Astrocyte (in vitro differentiated cells and primary cell): ENCODE results near the gene TTC1. TPM values are rescaled to one million over a fixed set of nuclear protein-coding genes. Genes with fewer than 3 reads are reported as not detected.
A peak's percentile ranks its signal among the peaks of the same experiment; 100 is the strongest.

ENCODE experiments used
- DNase-seq: peaks from one replicate; pipeline ENCODE4 v3.0.0-alpha.2; 2010; ENCODE audit warnings: low read depth
- FAIRE-seq: peaks from 2 replicates; lab custom pipeline; 2011; peaks lifted over from hg19 to GRCh38; lab: Jason Lieb, UNC
- H2AFZ ChIP-seq: 2 replicates; pipeline ENCODE4 v1.6.0; 2012; ENCODE audit warnings: low read depth, low read length, inconsistent platforms
- H3K27ac ChIP-seq: 2 replicates; pipeline ENCODE4 v1.5.1; 2011; ENCODE audit warnings: low read depth, low read length, inconsistent platforms
- H3K27me3 ChIP-seq: 2 replicates; pipeline ENCODE4 v1.6.0; 2011; ENCODE audit warnings: low read length, inconsistent platforms; ENCODE audit not compliant: insufficient read depth
- H3K36me3 ChIP-seq: 2 replicates; pipeline ENCODE4 v1.5.1; 2011; ENCODE audit warnings: low read length, inconsistent platforms; ENCODE audit not compliant: insufficient read depth
- H3K4me1 ChIP-seq: 2 replicates; pipeline ENCODE4 v1.5.1; 2011; ENCODE audit warnings: low read length, inconsistent platforms; ENCODE audit not compliant: insufficient read depth
- H3K4me2 ChIP-seq: 2 replicates; pipeline ENCODE4 v1.6.0; 2012; ENCODE audit warnings: low read length, inconsistent platforms
- H3K4me3 ChIP-seq: 2 replicates; pipeline ENCODE4 v1.5.1; 2011; ENCODE audit warnings: low read depth, mild to moderate bottlenecking, low read length, inconsistent platforms; ENCODE audit not compliant: insufficient read depth
- H3K79me2 ChIP-seq: 2 replicates; pipeline ENCODE4 v1.6.0; 2012; ENCODE audit warnings: mild to moderate bottlenecking, low read length, inconsistent platforms; ENCODE audit not compliant: insufficient read depth
- H3K9ac ChIP-seq: 2 replicates; pipeline ENCODE4 v1.6.0; 2012; ENCODE audit warnings: mild to moderate bottlenecking, low read length, inconsistent platforms
- H3K9me3 ChIP-seq: 2 replicates; pipeline ENCODE4 v1.5.1; 2012; ENCODE audit warnings: low read depth, mild to moderate bottlenecking, low read length, inconsistent platforms; ENCODE audit not compliant: insufficient read depth
- H4K20me1 ChIP-seq: 2 replicates; pipeline ENCODE4 v1.6.0; 2012; ENCODE audit warnings: low read length, inconsistent platforms; ENCODE audit not compliant: insufficient read depth
- H3K27ac Mint-ChIP-seq: one replicate; pipeline ENCODE4 v1.8.0; 2021; ENCODE audit warnings: mild to moderate bottlenecking, mixed read lengths; ENCODE audit not compliant: unreplicated experiment
- H3K27me3 Mint-ChIP-seq: one replicate; pipeline ENCODE4 v1.8.0; 2021; ENCODE audit warnings: low read depth, mixed read lengths; ENCODE audit not compliant: unreplicated experiment
- H3K36me3 Mint-ChIP-seq: one replicate; pipeline ENCODE4 v1.8.0; 2021; ENCODE audit warnings: low read depth, mixed read lengths; ENCODE audit not compliant: unreplicated experiment
- H3K4me1 Mint-ChIP-seq: one replicate; pipeline ENCODE4 v1.8.0; 2021; ENCODE audit warnings: low read depth, mixed read lengths; ENCODE audit not compliant: unreplicated experiment
- H3K4me3 Mint-ChIP-seq: one replicate; pipeline ENCODE4 v1.8.0; 2021; ENCODE audit warnings: mild to moderate bottlenecking, moderate library complexity, mixed read lengths; ENCODE audit not compliant: unreplicated experiment
- H3K9me3 Mint-ChIP-seq: one replicate; pipeline ENCODE4 v1.8.0; 2021; ENCODE audit warnings: mild to moderate bottlenecking, mixed read lengths; ENCODE audit not compliant: unreplicated experiment
- EZH2 ChIP-seq: IDR thresholded peaks from 2 replicates; pipeline ENCODE4 v1.6.1; 2012; ENCODE audit warnings: mild to moderate bottlenecking, low read length, inconsistent platforms; ENCODE audit not compliant: insufficient read depth
- total RNA-seq: library from RNA; stranded (reverse); gene quantifications from 2 replicates; pipeline ENCODE4 v1.2.1, GENCODE V29; 2021
- TF ChIP-seq, protein P1 (sequence below): IDR thresholded peaks from 2 replicates; pipeline ENCODE4 v1.5.1; 2011; ENCODE audit warnings: low read depth, mild to moderate bottlenecking, inconsistent platforms, low read length, moderate library complexity; ENCODE audit not compliant: insufficient read depth

Gene TTC1
- total RNA-seq, 1 donor from 2014 or later, result 61.2 TPM

DNA sequence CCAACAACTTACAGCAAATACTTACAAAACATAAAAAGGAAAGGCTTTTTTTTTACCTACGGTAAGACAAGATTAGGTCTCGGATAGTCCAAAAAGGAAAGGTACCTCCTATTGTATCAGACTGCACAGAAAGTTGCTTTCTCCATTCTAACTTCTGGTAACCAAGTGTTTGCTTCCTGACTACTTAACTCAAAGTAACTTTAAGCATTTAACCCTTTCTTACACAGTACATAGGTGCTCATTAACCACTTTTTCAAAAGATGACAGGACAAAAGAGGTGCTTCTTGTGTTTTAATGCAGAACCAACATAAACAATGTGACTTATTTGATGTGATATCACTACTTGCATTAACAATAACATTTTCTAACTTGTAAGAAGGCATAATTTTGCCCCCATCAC, 87.2 kb downstream of the TTC1 start:
- H3K4me3 ChIP-seq, result no peak overlapping the region
- H3K36me3 ChIP-seq, result peaks cover 21% of the 10 kb centered on the region
- no peaks in the 10 kb centered on the region for H3K27me3 ChIP-seq
- DNase-seq (no peak), FAIRE-seq (no peak)
- no peaks in the 10 kb centered on the region for H3K4me1 ChIP-seq
- Mint-ChIP-seq H3K27ac (no peak overlapping the region), H3K4me3 (no peak overlapping the region), H3K9me3 (no peaks in the 10 kb centered on the region), H3K27me3 (no peaks in the 10 kb centered on the region), H3K4me1 (peaks cover 5% of the 10 kb centered on the region), H3K36me3 (peaks cover 6% of the 10 kb centered on the region)
- H3K9ac ChIP-seq, result no peak overlapping the region
- H4K20me1 ChIP-seq, result peaks cover 8% of the 10 kb centered on the region
- peaks cover 47% of the 10 kb centered on the region for H3K79me2 ChIP-seq
- TF ChIP-seq, protein P1, sequence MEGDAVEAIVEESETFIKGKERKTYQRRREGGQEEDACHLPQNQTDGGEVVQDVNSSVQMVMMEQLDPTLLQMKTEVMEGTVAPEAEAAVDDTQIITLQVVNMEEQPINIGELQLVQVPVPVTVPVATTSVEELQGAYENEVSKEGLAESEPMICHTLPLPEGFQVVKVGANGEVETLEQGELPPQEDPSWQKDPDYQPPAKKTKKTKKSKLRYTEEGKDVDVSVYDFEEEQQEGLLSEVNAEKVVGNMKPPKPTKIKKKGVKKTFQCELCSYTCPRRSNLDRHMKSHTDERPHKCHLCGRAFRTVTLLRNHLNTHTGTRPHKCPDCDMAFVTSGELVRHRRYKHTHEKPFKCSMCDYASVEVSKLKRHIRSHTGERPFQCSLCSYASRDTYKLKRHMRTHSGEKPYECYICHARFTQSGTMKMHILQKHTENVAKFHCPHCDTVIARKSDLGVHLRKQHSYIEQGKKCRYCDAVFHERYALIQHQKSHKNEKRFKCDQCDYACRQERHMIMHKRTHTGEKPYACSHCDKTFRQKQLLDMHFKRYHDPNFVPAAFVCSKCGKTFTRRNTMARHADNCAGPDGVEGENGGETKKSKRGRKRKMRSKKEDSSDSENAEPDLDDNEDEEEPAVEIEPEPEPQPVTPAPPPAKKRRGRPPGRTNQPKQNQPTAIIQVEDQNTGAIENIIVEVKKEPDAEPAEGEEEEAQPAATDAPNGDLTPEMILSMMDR, result no peak
- TF ChIP-seq EZH2, result no peak
- no peaks in the 10 kb centered on the region for H3K9me3 ChIP-seq
- no peak overlapping the region for H2AFZ ChIP-seq
- no peak overlapping the region for H3K27ac ChIP-seq
- no peak overlapping the region for H3K4me2 ChIP-seq

DNA sequence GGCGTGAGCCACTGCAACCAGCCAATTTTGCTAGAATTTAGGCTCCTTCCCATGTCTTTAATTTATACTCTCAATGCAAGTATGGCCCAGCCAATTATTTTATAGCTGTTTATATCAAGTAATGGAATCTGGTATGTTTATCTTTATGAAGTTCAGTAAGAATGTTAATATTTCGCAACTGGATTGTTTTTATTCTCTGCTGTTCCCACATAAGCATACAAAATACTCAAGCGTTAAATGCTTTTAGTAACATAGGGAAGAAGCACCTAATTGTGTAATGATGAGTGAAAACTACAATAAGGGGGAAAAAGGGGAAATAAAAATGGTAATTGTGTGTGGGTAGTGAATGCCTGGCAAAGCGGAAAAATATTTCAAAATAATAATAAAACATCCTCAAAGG, 89.1 kb downstream of the TTC1 start:
- Histone ChIP-seq H3K4me3 (no peak overlapping the region), H2AFZ (no peak overlapping the region), H3K27ac (no peak overlapping the region), H4K20me1 (peaks cover 8% of the 10 kb centered on the region), H3K36me3 (peaks cover 12% of the 10 kb centered on the region), H3K79me2 (peaks cover 51% of the 10 kb centered on the region), H3K9ac (no peak overlapping the region), H3K9me3 (no peaks in the 10 kb centered on the region), H3K4me1 (no peaks in the 10 kb centered on the region), H3K4me2 (no peak overlapping the region), H3K27me3 (no peaks in the 10 kb centered on the region)
- DNase-seq, result no peak
- no peak for FAIRE-seq
- H3K9me3 Mint-ChIP-seq, result no peaks in the 10 kb centered on the region
- H3K27me3 Mint-ChIP-seq, result no peaks in the 10 kb centered on the region
- TF ChIP-seq, protein P1, result no peak
- no peak for TF ChIP-seq EZH2
- peak overlapping the region; percentile 4 for H3K4me3 Mint-ChIP-seq
- no peak overlapping the region for H3K27ac Mint-ChIP-seq
- H3K36me3 Mint-ChIP-seq, result peaks cover 4% of the 10 kb centered on the region
- no peaks in the 10 kb centered on the region for H3K4me1 Mint-ChIP-seq

DNA sequence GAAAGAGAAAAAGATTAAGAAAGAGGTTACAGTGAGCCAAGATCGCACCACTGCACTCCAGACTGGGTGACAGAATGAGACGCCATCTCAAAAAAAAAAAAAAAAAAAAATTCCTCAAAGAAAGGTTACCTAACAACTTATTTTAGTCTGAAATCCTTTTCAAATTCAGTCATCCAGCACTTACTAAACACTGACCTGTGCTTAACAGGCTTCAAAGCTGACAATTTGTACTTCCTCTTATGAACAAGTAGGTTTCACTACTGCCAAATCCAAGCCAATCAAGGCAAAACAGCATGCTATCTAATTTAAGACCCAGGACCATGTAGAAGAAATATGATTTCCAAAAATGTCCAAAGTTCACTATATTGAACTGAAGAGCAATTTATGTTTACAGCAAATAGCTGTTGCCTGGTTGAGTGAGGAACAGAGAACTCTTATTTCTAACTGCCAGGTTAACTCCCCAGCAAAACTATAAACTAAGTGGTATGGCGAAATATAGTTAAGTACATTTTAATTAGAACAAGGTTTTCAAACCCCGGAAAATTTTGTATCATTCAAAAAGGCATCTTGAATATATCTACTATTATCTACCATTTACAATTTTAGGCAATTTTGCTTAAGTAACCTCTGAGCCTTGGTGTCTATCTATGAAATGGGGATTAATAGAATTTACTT, 96.9 kb downstream of the TTC1 start:
- Mint-ChIP-seq H3K27ac (no peak overlapping the region), H3K27me3 (no peaks in the 10 kb centered on the region), H3K36me3 (peaks cover 2% of the 10 kb centered on the region), H3K4me1 (peaks cover 2% of the 10 kb centered on the region), H3K9me3 (no peaks in the 10 kb centered on the region), H3K4me3 (no peak overlapping the region)
- H2AFZ ChIP-seq, result no peak overlapping the region
- no peak overlapping the region for H3K9ac ChIP-seq
- peaks cover 34% of the 10 kb centered on the region for H4K20me1 ChIP-seq
- DNase-seq (no peak), FAIRE-seq (no peak)
- no peaks in the 10 kb centered on the region for H3K4me1 ChIP-seq
- H3K27ac ChIP-seq, result no peak overlapping the region
- H3K27me3 ChIP-seq, result no peaks in the 10 kb centered on the region
- H3K4me2 ChIP-seq, result no peak overlapping the region
- no peak overlapping the region for H3K4me3 ChIP-seq
- no peaks in the 10 kb centered on the region for H3K9me3 ChIP-seq
- peaks cover 77% of the 10 kb centered on the region for H3K79me2 ChIP-seq
- no peak for TF ChIP-seq EZH2
- TF ChIP-seq, protein P1, result no peak
- peaks cover 5% of the 10 kb centered on the region for H3K36me3 ChIP-seq
